GM12878 (cell line): Measurements from ENCODE around the gene PTPRF.

Experiments
- ETV6 ChIP-seq, 2 experiments: fragments of 450-650 bp in 1 of 2; IDR thresholded peaks in 1 of 2; conservative IDR thresholded peaks in 1 of 2; 2 replicates each; pipeline ENCODE4 v1.6.1; 2014; ENCODE audit warnings: antibody characterized with exemption in 1 of 2, borderline replicate concordance in 1 of 2, low read depth in 1 of 2, mild to moderate bottlenecking in 1 of 2, moderate library complexity in 1 of 2
- HDAC2 ChIP-seq: fragments of 200-600 bp; sonication (generic); IDR thresholded peaks from 2 replicates; pipeline ENCODE4 v1.6.1; 2017
- POLR2AphosphoS5 ChIP-seq: IDR thresholded peaks from 2 replicates; pipeline ENCODE4 v1.6.1; 2011; ENCODE audit warnings: mild to moderate bottlenecking, low read length, inconsistent platforms
- RAD21 ChIP-seq: IDR thresholded peaks from 2 replicates; pipeline ENCODE4 v1.6.1; 2011; ENCODE audit warnings: mild to moderate bottlenecking, low read depth, low read length, moderate library complexity; ENCODE audit not compliant: insufficient read depth
- SREBF2 ChIP-seq: IDR thresholded peaks from 2 replicates; pipeline ENCODE4 v1.6.1; 2012; ENCODE audit warnings: mild to moderate bottlenecking, low read length
- TAF1 ChIP-seq: IDR thresholded peaks from 2 replicates; pipeline ENCODE4 v1.6.1; 2011; ENCODE audit warnings: mild to moderate bottlenecking, low read depth, low read length, borderline replicate concordance
- YY1 ChIP-seq: IDR thresholded peaks from 2 replicates; pipeline ENCODE4 v1.6.1; 2011; ENCODE audit warnings: low read depth, mild to moderate bottlenecking, low read length
- ZNF384 ChIP-seq: IDR thresholded peaks from 2 replicates; pipeline ENCODE4 v1.6.1; 2012; ENCODE audit warnings: low read depth, mild to moderate bottlenecking, low read length, improper control_type of control experiment, borderline replicate concordance
- TF ChIP-seq, protein P1 (sequence below): IDR thresholded peaks from 2 replicates; pipeline ENCODE4 v1.6.1; 2012; ENCODE audit warnings: low read depth, low read length, improper control_type of control experiment
- TF ChIP-seq, protein P2 (sequence below): IDR thresholded peaks from 2 replicates; pipeline ENCODE4 v1.6.1; 2012; ENCODE audit warnings: mild to moderate bottlenecking, low read depth, low read length

DNA sequence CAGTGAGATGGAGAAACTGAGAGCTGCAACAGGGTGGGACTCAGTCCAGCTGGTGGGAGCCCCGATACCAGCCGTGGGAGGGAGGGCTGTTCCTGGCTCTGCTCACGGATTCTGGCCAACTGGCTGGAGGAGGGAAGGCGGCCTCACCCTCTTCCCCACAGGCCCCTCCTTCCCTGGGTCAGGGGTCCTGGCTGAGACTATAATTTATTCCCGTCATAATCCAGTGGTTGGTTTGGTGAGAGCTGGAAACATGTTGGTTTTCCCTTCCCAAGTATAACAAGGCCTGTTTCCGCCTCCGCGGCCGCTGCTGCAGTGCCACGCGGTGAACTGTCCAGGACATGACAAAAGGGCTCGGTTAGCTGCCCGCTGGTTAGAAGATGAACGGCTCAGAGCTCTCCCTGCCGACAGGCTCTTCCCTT lies 10.0 kb downstream of the PTPRF start:
- TF ChIP-seq RAD21 (no peak), ZNF384 (no peak), TAF1 (no peak), HDAC2 (no peak), ETV6 (conservative IDR thresholded peaks at IDR 0.05 in 1 of 2, IDR thresholded peaks at IDR 0.05 in 1 of 2; ENCODE audit: borderline replicate concordance in 1 of 2, low read depth in 1 of 2) (no peak), POLR2AphosphoS5 (no peak), YY1 (no peak), SREBF2 (no peak)
- TF ChIP-seq, protein P1, sequence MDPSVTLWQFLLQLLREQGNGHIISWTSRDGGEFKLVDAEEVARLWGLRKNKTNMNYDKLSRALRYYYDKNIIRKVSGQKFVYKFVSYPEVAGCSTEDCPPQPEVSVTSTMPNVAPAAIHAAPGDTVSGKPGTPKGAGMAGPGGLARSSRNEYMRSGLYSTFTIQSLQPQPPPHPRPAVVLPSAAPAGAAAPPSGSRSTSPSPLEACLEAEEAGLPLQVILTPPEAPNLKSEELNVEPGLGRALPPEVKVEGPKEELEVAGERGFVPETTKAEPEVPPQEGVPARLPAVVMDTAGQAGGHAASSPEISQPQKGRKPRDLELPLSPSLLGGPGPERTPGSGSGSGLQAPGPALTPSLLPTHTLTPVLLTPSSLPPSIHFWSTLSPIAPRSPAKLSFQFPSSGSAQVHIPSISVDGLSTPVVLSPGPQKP, result no peak
- TF ChIP-seq, protein P2, sequence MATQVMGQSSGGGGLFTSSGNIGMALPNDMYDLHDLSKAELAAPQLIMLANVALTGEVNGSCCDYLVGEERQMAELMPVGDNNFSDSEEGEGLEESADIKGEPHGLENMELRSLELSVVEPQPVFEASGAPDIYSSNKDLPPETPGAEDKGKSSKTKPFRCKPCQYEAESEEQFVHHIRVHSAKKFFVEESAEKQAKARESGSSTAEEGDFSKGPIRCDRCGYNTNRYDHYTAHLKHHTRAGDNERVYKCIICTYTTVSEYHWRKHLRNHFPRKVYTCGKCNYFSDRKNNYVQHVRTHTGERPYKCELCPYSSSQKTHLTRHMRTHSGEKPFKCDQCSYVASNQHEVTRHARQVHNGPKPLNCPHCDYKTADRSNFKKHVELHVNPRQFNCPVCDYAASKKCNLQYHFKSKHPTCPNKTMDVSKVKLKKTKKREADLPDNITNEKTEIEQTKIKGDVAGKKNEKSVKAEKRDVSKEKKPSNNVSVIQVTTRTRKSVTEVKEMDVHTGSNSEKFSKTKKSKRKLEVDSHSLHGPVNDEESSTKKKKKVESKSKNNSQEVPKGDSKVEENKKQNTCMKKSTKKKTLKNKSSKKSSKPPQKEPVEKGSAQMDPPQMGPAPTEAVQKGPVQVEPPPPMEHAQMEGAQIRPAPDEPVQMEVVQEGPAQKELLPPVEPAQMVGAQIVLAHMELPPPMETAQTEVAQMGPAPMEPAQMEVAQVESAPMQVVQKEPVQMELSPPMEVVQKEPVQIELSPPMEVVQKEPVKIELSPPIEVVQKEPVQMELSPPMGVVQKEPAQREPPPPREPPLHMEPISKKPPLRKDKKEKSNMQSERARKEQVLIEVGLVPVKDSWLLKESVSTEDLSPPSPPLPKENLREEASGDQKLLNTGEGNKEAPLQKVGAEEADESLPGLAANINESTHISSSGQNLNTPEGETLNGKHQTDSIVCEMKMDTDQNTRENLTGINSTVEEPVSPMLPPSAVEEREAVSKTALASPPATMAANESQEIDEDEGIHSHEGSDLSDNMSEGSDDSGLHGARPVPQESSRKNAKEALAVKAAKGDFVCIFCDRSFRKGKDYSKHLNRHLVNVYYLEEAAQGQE, result no peak
